Superior temporal gyrus (tissue), 1 donor: ENCODE measurements around the gene OR2V2.

Experiments
- DNase-seq: peaks from one replicate; pipeline ENCODE4 v3.0.0-alpha.2; 2016; ENCODE audit errors: extremely low spot score

OR2V2 gene

GRCh38 chr5:181207214-181207959 lies 60.0 kb downstream of the OR2V2 start:
- peak; percentile 90 for DNase-seq

- no peak for DNase-seq
Observed at GRCh38 chr5:181207960-181208253, 60.5 kb downstream of the OR2V2 start.
